Measurements from ENCODE around the gene PAN2.
"Not testable (repeated sequence)": the region's sequence is repeated elsewhere in the genome, so short reads cannot be mapped to it uniquely, and the experiment has no call there.

PAN2 gene

GRCh38 chr12:56315249-56315621 lies 18.6 kb downstream of the PAN2 start:
- no peak for DNase-seq (ENCODE audit: low read depth, low spot score)
- H3K27ac ChIP-seq: peak overlapping the region; percentile 88

GRCh38 chr12:56311003-56311402 lies 22.8 kb downstream of the PAN2 start:
- no peak overlapping the region for H3K27ac ChIP-seq
- no peak for DNase-seq (ENCODE audit: low read depth, low spot score)

- no peak for DNase-seq (ENCODE audit: low read depth, low spot score)
- H3K27ac ChIP-seq: no peak overlapping the region
These were observed 25.1 kb downstream of the PAN2 start for GRCh38 chr12:56308714-56309113.

- DNase-seq (ENCODE audit: low read depth, low spot score): no peak
- no peak overlapping the region for H3K27ac ChIP-seq
These were observed 26.4 kb downstream of the PAN2 start for GRCh38 chr12:56307221-56307965.

- DNase-seq (ENCODE audit: low read depth, low spot score): no peak
- no peak overlapping the region for H3K27ac ChIP-seq
These were observed 28.8 kb downstream of the PAN2 start for GRCh38 chr12:56304872-56305590.

GRCh38 chr12:56304276-56304675 lies 29.5 kb downstream of the PAN2 start:
- no peak for DNase-seq (ENCODE audit: low read depth, low spot score)
- H3K27ac ChIP-seq: no peak overlapping the region

- DNase-seq (ENCODE audit: low read depth, low spot score): no peak
These were observed 32.9 kb downstream of the PAN2 start for GRCh38 chr12:56300644-56301464.

GRCh38 chr12:56299853-56300643 lies 33.8 kb downstream of the PAN2 start, which contains the start of gene CS:
Gene CS (minus strand): TSS chr12:56300330. CDS start chr12:56300201, 129 bp downstream.
- DNase-seq (ENCODE audit: low read depth, low spot score): peak; percentile 82
- H3K27ac ChIP-seq: peak within 1 kb of the TSS; percentile 88

More at GRCh38 chr12:56300644-56301464, 32.9 kb downstream of the PAN2 start:
- H3K27ac ChIP-seq: peak overlapping the region; percentile 88

GRCh38 chr12:56299308-56299852 lies 34.4 kb downstream of the PAN2 start:
- no peak for DNase-seq (ENCODE audit: low read depth, low spot score)
- H3K27ac ChIP-seq: peak overlapping the region; percentile 88

- DNase-seq (ENCODE audit: low read depth, low spot score): no peak
- H3K27ac ChIP-seq: peak overlapping the region; percentile 88
These were observed 35.0 kb downstream of the PAN2 start for GRCh38 chr12:56298828-56299227.

- no peak overlapping the region for H3K27ac ChIP-seq
- no peak for DNase-seq (ENCODE audit: low read depth, low spot score)
These were observed 36.4 kb downstream of the PAN2 start for GRCh38 chr12:56297400-56297799.

- H3K27ac ChIP-seq: no peak overlapping the region
- no peak for DNase-seq (ENCODE audit: low read depth, low spot score)
These were observed 37.5 kb downstream of the PAN2 start for GRCh38 chr12:56296295-56296694.

- no peak for DNase-seq (ENCODE audit: low read depth, low spot score)
- H3K27ac ChIP-seq: no peak overlapping the region
These were observed 40.0 kb downstream of the PAN2 start for GRCh38 chr12:56293795-56294194.

GRCh38 chr12:56288705-56289387 lies 45.0 kb downstream of the PAN2 start:
- H3K27ac ChIP-seq: no peak overlapping the region
- DNase-seq (ENCODE audit: low read depth, low spot score): no peak

- no peak for DNase-seq (ENCODE audit: low read depth, low spot score)
- no peak overlapping the region for H3K27ac ChIP-seq
These were observed 47.6 kb downstream of the PAN2 start for GRCh38 chr12:56286044-56286830.

GRCh38 chr12:56284263-56284662 lies 49.5 kb downstream of the PAN2 start:
- not testable (repeated sequence) for DNase-seq (ENCODE audit: low read depth, low spot score); H3K27ac ChIP-seq

- H3K27ac ChIP-seq: no peak overlapping the region
- DNase-seq (ENCODE audit: low read depth, low spot score): no peak
These were observed 51.2 kb downstream of the PAN2 start for GRCh38 chr12:56282579-56282978.

- no peak overlapping the region for H3K27ac ChIP-seq
- DNase-seq (ENCODE audit: low read depth, low spot score): no peak
These were observed 51.8 kb downstream of the PAN2 start for GRCh38 chr12:56282030-56282429.
